ENCODE measurements around the gene ATP11A.

ATP11A gene

DNA sequence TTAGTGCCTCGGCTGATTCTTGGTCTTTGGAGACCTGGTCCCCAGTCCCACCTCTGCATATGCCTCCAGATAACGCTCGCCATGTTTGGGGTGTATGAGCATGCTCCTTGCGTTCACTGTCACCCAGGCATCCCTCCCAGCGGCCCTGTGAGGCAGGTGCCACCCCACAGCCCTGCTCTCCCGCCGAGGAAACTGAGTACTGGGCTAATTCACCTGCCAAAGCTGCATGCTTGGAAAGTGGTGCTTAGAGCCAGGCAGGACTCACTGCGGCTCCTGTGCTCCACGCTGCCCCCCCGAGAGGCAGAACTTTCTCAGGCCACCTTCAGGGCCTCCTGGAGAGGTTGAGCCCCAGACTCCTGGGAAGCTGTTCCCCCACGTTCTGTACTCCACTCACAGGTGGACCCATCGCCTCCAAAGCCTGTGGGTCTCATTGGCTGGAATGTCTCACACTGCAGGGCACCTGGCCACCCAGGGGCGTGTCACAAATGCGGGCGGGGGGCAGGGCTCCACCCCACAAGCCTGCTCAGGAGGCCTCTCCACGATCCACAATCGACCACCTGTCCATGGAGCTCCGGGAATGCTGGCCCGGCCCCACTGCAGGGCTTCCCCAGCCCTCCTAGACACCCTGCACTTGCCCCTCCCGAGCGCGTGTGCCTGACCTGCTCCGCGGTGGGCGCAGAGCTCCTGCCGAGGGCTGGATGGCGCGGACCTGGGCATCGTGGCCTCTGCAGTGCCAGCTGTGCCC is 64.6 kb downstream of the ATP11A start:
- FAIRE-seq (no peak), DNase-seq (ENCODE audit: insufficient read length, low spot score) (no peak)
- TF ChIP-seq CTCF (IDR thresholded peaks at IDR 0.05; ENCODE audit: insufficient read depth, missing control alignments) = no peak

GRCh38 chr13:112755331-112755730 is 65.5 kb downstream of the ATP11A start:
- FAIRE-seq = no peak
- TF ChIP-seq CTCF (IDR thresholded peaks at IDR 0.05; ENCODE audit: insufficient read depth, missing control alignments) = no peak
- no peak for DNase-seq (ENCODE audit: insufficient read length, low spot score)

DNA sequence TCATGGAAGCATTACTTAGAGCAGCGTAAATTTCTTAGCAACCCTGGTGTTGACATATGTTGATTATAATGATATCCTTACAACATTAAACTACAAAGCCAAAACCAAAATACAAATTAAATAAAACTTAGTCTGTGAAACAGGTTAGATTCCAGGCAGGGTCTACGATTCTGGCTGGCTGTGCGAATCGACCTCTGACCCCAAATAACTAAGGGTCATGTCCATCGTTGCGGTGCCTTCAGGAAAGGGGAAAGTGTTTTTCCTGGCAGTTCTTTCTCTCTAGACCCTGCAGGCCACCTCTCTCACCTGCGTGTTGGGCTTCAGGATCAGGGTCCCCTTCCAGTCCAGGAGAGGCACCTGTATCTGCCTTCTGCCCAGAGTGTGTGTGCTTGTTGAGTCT is 66.2 kb downstream of the ATP11A start:
- no peak for TF ChIP-seq CTCF (IDR thresholded peaks at IDR 0.05; ENCODE audit: insufficient read depth, missing control alignments)
- no peak for DNase-seq (ENCODE audit: insufficient read length, low spot score)
- no peak for FAIRE-seq

GRCh38 chr13:112756511-112756966 is 66.7 kb downstream of the ATP11A start:
- no peak for TF ChIP-seq CTCF (IDR thresholded peaks at IDR 0.05; ENCODE audit: insufficient read depth, missing control alignments)
- DNase-seq (ENCODE audit: insufficient read length, low spot score) (no peak), FAIRE-seq (no peak)

DNA sequence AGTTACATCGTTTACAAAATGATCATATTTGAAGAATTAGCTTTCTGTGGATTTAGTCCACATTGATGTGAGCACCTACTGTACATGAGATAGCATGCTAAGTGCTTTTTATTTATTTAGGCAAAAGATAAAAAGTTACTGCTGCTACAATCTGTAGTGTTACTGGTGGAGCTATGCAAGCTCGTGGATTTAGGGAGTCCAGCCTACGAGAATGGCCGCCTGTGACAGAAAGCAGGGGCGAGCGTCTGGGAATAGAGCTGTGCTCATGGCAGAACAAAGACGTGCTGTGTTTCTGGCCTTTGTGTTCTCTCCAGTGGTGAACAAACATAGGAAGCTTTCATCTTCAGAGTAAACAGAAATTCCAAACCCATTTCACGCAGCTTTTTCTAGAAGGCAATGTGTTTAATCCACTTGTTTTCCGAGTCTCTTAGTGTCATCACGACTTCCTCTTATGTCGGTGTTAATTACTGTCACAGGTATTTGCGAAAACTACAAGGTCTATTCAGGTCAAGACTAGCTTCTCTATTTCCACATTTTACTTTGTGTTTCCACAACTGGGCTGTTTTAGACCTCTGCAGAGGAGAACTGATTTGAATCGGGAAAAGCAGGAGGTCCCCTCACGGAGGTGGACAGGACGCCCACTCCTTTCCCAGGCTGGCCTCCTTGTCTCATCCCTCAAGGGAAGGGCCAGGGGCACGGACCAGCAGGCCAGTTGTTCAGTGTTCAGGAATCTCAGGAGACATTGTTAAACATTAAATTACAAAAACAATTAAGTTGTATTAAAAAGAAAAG is 67.3 kb downstream of the ATP11A start:
- DNase-seq (ENCODE audit: insufficient read length, low spot score) (no peak), FAIRE-seq (no peak)
- TF ChIP-seq CTCF (IDR thresholded peaks at IDR 0.05; ENCODE audit: insufficient read depth, missing control alignments) = no peak

- FAIRE-seq (no peak), DNase-seq (ENCODE audit: insufficient read length, low spot score) (no peak)
- no peak for TF ChIP-seq CTCF (IDR thresholded peaks at IDR 0.05; ENCODE audit: insufficient read depth, missing control alignments)
Observed at GRCh38 chr13:112757759-112758086, 67.9 kb downstream of the ATP11A start.

DNA sequence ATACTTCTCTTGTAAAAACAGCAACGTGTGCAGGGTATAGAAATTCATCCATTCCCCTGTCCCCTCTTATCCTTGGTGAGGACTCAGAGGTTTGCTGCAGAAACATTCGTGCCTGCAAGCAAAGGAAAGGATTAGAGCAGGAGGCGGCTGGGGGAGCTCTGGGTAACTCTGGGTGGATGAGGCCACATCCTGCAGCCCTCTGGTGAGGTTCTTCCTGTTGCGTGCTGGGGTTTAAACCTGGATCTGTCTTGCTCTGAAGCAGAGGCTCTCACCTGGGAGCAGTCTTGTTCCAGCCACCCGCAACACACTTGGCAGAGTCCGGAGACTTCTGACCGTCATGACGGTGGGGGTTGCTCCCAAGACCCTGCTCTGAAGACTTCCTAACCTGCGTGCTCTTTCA is 69.2 kb downstream of the ATP11A start:
- no peak for TF ChIP-seq CTCF (IDR thresholded peaks at IDR 0.05; ENCODE audit: insufficient read depth, missing control alignments)
- FAIRE-seq (no peak), DNase-seq (ENCODE audit: insufficient read length, low spot score) (no peak)
